OCI-M2 (cell line): ENCODE data around the gene KRT3.
"Not testable (repeated sequence)": the region's sequence is repeated elsewhere in the genome, so short reads cannot be mapped to it uniquely, and the experiment has no call there.

ENCODE experiments used
- DNase-seq: peaks from one replicate; lab custom pipeline; 2025; ENCODE audit not compliant: unreplicated experiment; lab: John Stamatoyannopoulos, UW

Gene KRT3

DNA sequence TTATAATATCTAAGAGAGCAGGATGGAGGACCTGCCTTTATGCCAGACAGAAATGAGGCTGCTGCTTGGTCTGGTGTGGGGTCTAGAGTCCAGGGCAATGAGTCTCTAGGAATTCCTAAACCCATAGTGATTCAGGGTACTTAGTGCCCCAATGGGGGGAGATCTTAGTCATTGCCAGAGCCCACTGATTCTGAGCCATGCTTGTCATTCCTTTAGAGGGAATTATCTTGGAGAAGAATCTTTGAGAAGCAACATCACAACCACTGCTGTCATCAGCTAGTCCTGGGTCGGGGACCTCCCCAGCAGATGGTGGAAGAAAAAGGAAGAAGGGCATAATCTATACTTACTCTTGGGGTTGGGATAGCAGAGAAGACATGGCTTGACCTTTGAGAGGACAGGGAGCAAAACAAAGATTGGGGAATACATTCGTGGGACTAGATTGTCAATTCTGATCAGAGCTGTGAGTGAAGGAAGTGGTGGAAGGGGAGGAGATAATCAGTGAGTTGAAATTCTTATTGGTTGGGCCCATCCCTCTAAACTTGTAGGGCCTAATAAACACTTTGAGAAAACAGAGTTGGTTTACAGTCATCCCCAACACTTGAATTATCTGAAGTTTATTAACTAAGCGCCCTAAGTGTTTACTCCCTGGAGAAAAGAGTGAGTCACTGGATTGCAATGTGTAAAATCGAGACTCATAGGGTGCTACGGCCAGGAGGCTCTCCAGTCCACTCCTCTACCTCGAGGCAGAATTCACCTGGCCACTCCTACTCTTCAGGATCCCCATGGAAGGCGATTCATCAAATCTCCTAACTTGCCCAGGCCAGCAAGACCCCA lies 3.0 kb upstream of the KRT3 start:
- DNase-seq: no peak

DNA sequence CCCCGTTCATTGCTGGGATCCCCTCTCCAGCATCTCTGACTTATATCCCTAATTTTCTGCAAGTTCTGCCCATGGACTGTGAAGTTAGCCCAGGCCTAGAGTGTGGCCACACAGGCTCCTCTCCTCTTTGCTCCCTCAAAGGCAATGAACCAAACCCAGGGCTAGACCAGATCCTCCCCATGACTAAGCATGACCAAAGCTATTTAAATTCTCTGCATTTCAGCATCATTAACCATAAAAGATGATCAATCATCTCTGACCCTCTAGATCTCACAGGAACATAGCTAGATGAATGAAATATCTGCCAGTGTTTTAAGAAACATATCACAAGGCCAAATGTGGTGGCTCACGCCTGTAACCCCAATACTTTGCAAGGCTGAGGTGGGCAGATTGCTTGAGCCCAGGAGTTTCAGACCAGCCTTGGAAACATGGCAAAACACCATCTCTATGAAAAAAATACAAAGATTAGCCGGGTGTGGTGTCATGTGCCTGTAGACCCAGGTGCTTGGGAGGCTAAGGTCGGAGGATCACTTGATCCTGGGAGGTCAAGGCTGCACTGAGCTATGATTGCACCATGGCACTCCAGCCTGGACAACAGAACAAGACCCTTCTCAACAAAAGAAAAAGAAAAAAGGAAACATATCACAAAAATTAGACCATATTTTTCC lies 2.2 kb upstream of the KRT3 start:
- DNase-seq: no peak

DNA sequence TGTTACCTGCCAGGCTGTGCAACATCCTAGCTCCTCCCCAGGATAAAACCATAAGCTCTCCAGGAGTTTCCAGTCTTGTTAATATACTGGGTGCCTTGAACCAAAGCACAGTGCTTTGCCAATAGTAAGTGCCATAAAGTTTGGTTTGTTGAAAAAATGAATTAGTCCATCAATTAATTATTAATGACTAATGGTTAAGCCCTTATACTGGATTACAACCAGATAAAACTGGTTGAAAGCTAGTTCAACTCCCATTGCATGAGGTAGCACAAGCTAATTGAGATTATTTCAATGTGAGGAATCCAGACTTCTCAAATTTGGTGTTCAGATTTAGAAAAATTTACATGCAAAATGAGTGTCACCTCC lies 1.6 kb upstream of the KRT3 start:
- no peak for DNase-seq

DNA sequence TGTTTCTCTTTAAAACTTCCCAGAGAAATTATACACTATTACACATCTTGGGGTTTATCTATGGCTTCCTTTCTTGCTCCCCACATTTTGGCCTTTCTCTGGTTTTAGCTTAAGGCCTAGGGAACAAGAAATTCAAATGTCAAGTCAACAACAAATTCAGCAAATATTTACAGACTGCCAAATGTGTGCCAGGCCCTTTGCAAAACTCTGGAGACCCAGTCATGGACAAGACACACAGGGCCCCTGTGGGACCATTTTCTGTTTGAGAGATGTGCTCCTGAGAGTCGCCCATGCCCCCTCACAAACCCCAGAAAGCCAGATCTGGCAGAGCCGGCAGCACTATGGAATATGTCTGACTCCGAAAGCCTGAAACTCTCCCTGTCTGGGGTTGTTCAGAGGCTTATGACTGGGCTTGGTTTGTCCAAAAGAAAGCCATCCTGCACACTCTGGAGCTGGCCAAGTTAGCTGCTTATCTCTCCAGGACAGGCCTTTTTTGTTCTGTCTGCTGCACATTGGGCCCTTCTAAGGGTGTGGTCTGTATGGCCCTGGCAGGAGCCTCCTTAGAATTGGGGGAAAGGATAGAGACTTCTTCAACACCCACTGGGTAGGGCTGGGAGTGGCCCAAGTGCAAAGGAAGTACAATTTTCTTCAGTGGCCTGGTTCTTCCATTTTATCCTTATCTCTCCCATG lies 1.1 kb upstream of the KRT3 start:
- no peak for DNase-seq

DNA sequence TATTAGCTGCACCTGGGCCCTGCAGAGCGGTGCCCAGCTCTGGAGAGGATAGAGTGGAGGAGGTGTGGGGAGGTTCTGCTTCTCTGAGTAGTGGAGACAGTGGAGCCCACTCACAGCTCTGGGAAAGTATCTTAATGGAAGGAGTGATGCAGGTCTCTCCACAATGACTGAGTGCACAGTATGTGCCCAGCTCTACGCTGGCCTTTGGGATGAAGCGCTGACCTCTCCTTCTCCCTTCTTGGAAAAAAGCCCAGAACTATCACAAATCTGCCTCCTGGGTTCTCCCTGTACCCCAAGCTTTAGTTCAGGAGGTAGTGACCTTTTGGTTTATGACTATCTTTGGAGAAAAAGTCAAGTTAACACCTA lies 495 bp upstream of the KRT3 start:
- no peak for DNase-seq

DNA sequence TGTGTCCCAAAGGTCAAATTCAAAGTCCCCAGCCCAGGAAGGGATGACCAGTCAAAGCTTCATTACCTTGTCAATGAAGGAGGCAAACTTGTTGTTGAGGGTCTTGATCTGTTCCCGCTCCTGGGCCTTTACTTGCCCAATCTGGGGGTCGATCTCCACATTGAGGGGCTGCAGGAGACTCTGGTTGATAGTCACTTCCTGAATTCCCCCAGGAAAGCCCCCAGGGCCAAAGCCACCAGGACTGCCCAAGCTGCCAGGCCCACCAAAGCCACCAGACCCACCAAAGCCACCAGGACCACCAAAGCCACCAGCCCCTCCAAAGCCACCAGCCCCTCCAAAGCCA lies 614 bp downstream of the KRT3 start:
- DNase-seq: not testable (repeated sequence)

DNA sequence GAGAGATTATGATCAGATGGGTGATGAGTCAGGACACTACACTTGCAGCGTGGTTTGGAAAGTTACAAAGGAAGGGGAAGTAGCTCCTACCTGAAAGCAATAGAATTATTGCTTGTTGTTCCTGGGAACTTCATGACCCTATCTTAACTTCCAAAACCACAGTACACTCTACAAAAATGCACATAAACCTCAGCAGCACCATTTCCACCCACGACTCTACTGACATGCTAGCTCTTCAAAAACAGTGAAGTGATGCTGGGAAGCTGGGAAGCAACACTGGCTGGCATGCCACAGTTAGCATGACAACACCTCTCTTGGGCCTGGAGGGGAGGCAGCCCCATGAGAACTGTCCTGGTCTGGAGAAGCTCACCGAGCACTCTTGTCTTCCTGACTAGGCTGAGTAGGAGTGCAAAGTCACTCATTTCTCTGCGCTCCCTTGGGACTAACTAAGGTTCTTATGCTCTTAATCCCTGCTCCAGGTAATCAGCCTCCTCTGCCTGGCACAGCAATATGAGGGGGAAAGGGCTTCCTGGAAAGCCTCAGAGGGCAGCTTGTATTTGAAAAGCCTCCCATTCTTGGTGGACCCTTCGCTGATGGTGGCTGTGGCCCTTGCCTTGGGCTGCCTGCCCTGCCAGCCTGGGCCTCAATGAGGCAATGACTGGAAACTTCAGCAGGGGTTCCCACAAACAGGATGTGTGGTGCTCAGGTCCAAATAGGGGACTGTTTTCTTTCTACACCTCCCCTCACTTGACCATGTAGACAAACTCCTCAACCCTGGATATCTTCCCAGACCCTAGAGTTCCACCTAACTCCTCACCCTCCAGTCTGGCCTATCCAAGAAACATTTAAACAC lies 1.2 kb downstream of the KRT3 start:
- DNase-seq: no peak

DNA sequence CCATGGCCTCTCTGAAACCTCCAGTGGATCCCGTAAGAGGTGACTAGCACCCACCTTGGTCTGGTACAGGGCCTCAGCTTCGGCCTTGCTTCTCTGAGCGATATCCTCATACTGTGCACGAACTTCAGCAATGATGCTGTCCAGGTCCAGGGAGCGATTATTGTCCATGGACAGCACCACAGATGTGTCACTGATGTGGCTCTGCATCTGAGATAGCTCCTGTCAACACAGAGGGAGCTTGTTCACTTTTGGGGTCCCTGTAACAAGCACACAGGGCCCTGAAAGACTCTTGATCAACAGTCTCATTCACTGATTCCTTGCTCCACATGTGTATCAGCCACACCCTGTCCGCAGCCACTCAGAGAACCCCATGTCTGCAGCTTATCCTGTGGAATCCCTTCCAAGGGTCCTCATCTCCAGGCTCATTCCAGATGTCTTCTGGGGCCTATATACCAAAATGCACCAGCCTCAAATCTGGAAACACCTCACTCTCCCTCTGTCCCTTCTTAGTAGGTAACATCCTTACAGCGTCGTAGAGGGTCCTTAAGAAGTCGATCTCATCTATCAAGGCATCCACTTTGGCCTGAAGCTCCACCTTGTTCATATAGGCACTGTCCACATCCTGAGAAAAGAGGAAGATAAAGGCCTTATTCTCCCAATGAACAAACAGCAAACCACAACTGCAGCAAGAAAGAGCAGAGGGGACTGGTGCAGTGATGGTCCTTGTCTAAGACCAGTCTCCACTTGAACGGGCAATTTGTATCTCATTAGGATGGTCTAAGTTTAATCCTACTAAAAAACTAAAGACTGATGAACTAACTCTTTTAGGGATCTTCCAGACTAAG lies 3.5 kb downstream of the KRT3 start:
- DNase-seq: no peak

DNA sequence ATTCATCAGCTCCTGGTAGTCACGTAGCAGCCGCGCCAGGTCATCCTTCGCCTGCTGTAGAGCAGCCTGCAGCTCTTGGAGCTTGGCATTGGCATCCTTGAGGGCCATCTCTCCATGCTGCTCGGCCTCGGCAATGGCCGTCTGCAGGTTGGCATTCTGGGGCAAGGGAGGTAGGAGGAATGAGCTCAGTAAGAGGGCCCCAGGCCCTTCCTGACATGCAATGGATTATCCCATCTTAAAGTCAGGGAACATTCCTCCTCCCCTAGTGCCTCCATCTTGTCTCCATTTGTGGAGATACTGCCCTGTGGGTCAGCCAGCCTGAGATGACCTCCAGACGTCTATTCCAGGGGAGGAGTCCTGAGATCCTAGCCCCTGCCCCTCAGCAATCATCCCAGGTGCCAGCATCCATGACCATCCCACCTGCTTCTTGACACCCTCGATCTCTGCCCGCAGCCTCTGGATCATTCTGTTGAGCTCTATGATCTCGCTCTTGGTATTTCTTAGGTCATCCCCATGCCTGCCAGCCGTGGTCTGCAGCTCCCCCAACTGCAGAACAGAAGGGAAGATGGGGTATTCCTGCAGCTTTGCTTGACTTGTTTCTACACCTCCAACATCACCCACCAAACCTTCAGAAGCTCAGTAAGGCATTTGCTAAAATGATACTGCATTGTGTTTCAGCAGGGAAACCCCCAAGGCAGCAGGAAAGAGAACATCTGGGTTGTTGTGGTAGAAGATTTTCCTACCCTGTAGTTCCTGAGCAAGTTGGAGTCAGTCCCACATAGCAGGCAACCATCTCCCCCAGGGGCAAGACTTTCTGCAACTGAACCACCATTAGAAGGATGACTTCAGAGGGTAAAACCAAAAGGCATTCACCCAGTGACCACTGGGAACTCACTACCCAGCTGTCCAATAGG lies 4.4 kb downstream of the KRT3 start:
- DNase-seq: no peak

DNA sequence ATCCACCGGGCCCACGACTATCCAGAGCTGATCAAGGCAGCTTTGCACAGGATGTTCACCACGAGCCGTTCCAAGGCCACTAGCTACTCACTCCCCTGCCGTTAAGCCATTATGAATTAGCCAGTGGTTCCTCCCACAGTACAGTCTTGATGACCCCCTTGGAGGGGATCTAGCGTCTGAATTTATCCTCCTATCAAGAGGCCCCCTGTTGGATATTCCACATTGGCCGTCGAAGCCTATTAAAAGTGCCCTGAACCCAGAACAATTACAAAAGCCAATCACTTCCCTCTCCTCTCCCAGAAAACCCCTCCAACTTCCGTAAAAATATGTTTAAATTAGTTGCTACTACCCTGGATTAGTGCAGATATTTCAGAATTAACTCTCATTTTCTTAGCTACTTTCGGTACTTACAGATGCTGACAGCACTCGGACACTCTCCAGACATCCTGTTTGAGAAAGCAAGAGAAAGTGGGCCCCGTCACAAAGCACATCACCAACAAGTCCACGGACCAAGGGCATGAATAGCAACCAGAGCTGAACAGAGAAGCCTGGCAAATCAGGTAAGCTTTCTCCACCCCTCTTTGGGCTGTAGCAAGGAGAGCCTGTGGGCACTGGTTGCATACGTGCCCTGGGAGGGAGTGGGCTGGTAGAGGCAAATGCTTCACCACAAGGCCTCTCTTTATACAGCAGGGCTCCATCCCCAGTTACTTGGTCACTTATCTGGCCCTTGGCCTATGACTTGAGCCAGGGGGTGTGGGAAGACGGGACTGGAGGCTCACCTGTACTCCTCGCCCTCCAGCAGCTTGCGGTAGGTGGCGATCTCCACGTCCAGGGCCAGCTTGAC lies 5.3 kb downstream of the KRT3 start:
- DNase-seq: no peak

DNA sequence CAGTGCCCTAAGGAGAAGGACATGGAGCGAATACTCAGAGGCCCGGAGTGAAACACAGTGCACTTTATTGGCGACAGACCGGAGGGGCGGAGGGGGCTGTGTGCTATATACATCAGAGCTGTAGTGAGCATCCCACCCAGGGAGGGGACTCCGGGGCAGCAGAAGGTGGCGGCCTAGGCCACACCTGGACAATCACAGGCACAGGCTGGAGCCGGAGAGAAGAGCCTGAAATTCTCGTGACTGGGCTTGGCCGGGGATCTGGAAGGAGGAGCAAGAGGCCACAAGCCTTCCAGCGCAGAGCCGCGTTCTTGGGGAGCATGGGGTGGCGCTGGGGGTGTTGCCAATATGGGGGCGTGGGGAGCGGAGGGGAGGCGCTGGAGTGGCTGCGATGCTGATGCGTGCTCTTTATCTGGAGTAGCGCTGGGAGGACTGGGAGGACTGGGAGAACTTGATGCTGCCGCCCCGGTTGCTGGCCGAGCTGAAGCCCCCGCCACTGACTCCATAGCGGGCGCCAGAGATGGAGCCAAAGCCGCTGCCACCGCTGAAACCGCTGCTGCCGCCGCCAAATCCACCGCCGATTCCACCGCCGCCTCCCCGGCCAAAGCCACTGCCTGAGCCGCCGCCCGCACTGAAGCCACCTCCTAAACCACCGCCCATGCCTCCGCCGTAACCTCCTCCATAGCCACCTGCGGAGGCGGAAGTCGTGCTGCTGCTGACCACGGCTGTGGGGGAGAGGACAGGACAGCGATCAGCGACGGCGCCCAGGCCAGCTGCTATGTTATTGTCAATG lies 6.1 kb downstream of the KRT3 start:
- DNase-seq: no peak

DNA sequence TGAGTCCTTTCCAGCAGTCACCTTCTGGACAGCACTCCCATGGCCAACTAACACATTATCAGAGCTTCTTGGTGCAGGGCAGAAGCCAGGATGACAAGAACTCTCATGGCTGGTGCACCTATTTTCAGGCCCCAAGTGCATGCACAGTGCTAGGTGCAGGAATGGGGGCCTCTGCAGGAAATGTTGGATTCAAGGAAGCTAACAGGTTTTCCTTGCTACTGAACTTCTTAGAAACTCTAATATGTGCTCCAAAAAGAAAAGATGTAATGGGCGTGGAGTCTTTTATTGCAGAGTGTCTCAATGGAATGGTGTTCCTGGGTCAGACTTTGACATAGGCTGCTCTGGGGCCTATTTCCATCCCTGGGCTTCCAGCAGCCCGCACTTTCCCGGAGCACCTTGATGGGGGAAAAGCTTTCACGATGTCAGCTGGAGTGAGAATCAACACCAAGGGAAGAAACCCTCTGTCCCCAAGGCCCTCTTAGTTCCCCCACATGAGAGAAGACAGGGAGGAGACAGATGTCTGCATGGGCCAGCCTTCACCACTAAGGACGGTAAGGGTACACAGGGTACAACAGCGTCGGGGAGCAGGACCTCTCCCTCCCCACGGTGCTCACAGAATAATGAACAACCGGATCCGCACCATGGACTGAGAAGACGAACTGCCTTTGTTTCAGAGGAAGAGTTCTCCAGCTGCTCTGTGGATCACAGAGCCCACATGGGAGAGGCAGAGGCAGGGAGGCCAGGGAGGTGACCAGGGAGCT lies 6.9 kb downstream of the KRT3 start:
- no peak for DNase-seq

DNA sequence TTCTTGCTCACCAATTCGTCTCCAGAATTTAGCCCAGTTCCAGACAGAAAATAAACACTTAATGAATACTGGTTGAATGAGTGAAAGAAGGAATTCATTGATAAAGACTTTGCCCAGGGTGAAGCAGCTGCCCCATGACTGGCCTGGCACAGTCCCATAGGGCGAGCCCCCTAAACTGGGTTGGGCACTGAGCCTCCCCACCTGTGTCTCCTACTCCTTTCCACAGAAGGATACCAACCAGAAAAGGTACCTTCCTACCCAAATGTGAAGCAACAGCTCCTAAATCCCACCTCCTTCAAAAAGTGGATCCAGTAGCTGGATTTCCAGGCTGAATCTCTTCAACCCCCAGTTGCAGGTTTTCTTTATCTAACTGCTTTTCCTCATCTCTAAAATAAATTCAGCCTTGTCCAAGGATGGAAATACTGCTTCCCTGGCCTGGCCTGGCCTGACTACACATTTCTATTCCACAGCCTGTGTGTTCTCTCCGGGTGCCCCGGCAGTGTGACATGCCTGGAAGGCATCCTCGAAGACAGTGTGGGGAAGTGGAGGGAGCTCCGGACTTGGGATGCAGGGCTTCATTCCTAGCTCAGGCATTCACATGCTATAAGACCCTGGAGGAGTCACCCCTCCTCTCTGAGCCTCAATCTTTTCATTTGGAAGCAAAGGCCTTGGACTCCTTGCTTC lies 7.6 kb downstream of the KRT3 start:
- DNase-seq: no peak

DNA sequence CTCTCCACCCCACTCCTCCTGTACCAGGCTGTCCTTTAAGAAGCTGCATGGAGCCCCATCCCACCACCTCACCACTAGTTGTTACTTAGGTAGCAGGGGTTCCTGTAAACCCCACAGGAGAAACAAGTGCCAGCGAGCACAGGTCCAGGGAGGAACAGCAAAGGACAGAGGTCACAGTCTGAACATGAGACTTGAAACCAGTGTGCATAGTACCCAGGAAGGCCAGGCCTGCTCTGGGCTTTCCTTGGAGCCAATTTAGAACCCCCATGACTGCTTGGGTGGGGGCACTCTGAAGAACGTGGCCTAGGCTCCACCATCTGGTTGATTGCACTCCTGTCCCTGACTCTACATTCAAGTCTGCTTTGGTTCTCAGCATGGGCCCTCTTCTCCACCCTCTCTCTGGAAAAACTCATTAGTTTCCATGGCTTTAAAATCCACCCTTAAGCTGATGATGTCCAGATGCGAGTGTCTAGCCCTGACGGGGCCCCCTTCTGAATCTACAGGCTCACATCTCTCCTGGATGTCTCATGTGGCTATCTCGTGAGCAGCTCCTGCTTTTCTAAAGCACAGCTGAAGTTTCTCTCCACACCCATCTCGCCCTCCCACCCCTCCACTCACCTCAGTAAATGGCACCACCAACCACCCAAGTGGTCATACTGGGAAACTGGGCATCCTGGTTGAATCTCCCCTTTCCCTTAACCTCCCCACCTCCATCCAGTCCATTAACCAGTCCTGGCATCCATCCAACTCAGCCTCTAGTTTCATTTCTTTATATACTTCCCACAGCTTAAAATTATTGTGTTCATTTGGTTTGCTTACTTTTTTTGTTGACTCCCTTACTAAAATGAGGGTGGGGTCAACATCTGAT lies 8.4 kb downstream of the KRT3 start:
- no peak for DNase-seq

DNA sequence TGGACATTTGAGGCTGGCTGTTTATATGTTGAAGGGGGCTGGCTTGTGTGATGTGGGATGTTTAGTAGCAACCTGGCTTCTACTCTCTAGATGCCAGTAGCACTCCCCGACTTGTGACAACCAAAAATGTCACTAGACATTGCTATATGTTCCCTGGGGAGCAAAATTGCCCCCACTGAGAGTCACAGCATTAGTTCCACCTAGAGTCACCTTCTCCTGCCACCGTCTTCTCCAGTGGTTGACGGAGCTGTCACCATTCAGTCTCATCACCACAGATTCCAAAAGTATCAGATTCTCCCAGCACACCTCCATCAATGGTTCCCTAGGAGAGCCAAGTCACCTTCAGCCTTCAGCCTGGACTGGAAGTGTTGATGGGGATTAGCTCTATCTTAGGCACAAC lies 11.0 kb downstream of the KRT3 start:
- DNase-seq: no peak
